GM19452 (cell line): ENCODE results near the gene CHSY3.

Experiments
- ATAC-seq: cut with Tn5 transposase; IDR thresholded peaks from one replicate; pipeline ENCODE4 v1.9.1; 2021; ENCODE audit not compliant: unreplicated experiment

The CHSY3 gene

DNA sequence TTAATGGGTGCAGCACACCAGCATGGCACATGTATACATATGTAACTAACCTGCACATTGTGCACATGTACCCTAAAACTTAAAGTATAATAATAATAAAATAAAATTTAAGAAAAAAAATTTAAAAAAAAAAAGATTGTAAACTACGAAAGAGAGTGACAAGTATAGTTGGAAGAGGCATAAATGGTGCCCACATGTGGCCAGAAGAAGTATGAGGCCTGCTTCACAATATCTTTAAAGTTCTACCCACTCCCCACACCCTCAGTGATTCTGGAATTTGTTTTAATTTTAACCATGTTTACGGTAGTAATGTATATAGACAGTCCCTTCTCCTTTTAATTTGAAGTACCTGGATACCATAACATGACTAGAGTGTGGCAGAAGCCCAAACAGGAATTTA is 172.7 kb downstream of the CHSY3 start:
- no peak for ATAC-seq

DNA sequence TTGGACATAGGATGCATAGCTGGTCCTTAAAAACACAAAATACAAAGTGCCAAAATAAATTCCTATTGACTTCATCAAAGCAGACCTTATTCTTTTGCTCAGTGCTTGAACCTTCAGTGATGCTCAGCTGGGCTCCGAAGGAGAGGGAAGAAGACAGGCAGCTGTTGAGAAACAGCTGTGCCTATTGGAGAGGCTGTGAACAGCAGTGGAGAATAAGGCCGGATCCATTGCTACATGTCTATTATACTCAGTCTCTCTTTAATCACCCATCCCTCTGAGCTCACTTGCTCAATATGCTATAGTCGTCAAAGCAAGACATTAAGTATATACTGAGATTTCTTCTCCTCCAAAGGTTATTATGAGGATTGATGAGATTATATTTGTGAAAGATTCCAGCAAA is 174.4 kb downstream of the CHSY3 start:
- no peak for ATAC-seq

DNA sequence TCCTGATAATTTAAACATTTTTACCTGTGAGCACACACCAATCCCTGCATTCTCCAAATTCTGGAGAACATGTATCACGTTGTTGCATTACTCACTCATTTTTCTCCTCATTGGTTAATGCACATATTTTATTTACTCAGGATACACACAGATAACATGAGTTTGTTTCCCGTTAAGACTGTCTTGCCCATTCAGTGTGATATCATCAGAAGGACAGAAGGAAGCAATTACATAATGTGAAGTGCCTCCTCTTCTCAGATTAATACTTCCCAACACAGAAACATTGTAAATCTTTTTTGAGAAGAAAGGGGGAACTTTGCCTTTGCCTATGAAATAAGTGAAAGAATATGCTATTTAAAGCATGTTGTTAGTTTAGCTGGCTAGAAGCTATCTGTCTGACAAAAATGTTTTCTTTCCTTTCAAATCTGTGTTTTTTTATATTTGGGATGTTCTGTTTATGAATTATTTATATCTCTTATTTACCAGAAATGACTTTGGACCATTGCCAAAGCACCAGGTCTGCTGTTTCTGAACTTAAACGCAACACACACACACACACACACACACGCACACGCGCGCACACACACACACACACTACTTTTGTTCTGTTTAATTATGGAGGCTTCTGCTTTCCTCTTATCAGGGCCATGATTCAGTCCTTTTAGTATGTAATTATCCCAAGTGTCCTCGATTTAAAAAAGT is 186.5 kb downstream of the CHSY3 start:
- no peak for ATAC-seq

DNA sequence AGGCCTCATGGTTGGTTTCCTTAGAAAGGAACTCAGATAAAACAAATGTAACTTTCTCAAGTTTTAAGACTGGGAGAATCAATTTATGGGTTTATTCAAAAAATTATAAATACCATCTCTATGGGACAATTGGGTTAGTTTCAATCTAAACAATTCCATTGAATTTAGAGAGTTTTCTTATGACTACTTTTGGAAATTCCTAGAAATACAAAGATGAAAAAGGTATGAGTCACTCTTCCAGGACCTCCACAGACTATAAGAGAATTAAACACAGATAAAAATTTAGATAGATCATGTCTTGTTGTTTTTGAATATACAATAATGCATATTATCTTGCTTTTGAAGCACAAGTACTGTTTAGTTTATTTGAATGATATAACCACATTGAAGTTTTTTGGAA is 188.7 kb downstream of the CHSY3 start:
- no peak for ATAC-seq

DNA sequence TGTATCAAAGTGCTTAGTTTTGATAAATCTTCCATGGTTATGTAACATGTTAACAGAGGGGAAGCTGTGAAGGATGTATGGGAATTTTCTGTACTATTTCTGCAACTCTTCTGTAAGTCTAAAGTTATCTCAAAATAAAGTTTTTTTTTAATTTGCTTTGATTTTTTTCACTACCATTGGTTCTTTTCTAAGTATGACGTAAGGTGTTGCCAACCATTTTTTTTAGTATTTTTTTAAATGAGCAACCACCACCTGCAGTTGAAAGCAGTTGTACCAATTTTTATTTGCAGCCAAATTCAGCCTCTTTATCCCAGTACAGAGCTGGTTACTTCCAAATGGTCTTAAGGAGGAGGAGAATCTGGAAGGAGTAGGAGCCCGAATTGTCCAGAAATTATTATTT is 192.2 kb downstream of the CHSY3 start:
- no peak for ATAC-seq

DNA sequence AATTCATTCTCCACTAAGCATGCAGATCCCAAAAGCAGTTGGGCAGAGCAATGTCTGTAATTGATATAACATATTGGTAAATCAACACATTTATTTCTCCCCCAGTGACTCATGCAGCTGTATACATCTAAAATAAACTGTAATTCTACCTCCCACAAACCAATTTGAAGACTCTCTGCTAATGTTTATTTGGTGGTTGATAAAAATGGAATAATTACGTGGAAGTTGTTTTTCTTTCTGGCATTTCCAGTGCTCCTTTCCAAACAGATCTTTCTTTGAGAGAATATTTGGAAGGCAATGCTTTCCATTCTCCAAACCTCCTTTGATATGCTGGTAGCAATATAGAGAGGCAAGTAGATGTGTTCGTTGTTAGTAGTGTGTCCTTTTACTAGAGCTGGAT is 194.7 kb downstream of the CHSY3 start:
- ATAC-seq: no peak

DNA sequence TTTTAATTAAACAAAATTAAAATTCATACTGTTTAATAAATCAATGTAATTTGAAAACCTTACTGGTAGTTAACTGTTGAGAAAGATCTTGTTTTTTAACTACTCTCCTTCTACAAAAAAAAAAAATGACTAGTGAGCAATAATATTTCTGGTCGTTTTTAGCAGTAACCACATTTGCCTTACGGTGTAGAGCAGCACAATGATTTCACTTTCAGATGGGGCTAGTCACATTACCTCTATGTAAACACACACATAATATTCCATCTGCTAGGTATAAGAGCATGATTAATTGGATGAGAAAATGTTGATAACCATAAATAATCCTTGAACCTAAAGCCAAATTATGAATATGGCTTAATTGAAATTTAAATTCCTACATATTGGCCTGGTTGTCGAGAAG is 198.1 kb downstream of the CHSY3 start:
- ATAC-seq: peak; percentile 82

DNA sequence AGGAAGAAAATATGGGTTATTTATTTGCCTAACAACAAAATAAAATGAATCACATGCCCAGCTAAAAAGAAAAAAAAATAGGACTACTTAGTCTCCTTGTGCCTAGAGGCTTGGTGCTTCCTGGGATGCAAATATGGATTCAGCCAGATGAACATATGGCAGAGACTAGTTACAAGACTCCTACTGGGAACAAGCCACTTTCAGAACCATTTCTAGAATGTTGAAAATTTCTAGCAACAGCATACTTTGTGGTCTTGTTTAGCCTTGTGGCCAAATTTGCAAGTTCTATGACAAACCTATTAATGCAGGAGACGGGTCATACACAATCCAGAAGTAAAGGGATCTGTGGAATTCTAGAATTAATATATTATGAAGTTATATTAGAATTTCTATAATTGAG is 198.7 kb downstream of the CHSY3 start:
- no peak for ATAC-seq

DNA sequence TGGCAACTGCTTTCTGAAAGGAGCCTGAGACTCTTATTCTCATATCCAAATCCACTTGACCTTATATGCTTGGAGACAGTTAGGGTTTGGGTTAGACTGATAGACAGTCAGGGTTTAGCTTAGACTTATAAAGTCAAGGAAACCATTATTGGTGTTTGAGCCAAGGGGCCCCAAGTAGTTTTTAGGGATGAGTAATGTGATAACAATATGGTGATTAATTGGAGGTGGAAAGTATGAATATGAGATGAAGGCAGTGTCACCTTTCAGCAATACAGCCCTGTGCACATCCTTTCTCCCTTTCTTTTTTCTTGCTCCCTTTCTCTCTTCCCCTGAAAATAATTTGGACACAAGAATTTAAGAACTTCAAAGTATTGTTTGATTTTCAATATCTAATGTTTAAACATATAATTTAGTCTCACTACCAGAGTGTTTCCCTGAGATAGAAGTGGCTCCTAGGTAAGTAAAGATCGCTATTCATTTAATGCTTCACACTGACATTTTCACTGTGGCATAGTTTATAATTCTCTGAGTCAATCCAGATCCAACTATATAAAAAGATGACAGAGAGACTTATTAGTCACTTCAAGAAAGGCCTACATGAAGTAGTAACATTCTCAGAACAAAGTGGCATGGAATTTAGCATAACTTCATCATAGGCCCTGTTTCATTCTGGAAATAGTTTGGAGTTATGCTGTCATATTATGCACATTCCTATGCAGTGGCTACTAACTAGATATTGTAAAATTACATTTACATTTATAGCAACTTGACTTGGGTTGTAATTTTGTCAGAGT is 200.8 kb downstream of the CHSY3 start:
- ATAC-seq: no peak

DNA sequence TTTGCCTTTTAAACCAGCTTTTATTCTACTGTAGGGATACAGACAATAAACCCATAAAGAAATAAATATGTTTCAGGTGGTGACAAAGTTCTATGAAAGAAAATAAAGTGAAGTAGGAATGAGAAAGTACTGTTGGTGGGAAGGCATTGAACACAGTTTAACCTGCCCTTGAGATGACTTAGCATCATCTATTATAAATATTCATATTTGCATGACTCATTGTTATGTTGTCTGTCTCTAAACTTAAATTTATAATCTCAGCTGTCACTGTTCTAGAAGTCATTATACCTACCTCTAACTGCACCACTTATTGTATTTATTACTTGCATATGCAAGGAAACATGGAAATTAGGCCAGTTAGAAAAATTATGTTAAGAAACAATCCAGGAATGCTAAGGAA is 202.2 kb downstream of the CHSY3 start:
- ATAC-seq: no peak

DNA sequence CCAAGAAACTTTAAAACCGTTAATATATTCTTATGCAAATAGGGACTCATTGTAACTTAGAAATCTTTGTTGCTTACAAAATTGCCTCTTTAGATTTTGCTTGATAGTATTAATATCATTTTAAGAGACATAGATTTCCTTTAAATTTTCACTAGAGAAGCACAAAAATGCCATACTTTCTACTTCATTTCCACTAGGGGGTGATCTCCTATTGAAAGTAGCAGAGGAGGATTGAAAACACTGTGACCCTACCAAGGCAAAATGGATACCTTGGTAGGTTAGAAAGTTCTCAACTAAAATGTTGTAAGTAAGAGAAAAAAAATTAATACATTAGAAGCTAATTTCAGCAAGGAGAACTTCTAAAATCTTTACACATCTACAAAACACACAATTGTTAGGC is 204.9 kb downstream of the CHSY3 start:
- ATAC-seq: peak; percentile 39

DNA sequence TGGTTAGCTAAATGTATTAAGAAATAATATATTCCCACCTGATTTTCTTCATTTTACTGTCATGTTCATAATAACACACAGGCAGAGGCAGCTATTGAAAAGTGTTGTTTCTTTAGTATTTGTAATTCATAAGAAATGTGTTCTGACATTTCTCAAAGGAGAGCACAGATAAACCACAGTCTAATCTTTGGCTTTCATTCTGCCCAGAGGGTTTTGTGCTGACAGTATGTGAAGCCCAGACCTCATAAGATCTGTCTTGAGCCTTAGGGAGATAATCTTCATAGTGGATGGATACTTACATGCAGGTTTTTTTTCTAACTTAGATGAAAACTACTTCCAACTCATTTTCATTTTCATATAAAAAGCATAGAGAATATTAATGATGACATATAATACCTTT is 206.1 kb downstream of the CHSY3 start:
- no peak for ATAC-seq

DNA sequence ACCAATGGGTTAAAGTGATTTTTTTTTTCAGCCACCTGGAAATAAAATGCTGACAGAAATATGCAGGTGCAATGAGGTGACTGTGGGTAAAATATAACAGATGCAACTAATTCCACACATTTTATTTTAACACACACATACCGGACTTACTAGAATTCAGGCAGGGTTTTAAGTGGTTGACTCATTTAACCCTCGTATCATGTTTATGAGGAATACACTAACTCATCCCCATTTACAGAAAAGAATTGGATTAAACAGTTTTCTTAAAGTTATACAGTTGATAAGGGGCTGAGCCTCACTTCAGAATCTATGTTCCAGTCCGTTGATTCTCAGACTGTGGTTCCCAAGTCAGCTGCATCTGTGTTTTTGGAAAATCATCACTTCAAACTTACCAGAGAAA is 207.5 kb downstream of the CHSY3 start:
- peak; percentile 16 for ATAC-seq

DNA sequence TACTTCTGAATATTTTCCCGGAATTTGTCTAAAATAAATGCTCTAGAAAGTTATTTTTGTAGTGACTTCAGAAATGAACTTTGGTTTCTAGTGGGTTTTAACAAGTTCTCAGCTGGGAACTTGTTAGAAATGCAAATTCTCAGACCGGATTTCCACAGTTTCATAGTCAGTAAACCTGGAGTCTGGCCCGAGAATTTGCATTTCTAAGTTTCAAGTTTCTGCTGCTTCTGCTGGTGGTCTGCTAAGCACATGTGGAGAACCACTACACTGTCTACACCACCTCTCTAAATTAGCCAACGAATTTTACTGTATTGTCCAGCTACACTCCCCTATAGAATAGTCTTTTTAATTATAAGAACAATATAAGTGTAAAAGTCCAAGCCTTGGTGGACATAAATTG is 208.0 kb downstream of the CHSY3 start:
- peak; percentile 84 for ATAC-seq

DNA sequence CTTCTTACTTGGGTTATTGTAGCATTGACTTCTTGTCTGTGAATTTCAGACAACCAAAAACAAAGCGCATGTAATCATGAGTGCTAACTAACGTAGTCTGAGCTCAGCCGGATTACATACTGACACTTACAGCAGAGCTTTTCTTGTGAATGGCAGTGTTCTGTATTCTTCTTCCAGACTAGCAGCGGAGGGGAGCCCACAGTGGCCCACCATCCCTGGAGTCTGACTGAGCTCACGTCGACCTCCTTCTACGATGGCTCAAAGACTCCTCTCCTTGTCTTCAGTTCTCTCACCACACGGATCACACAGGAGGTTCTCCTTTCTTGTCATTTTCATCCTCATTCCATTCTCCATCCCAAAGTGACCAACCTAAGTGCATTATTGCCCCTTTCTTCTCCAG is 211.4 kb downstream of the CHSY3 start:
- ATAC-seq: no peak

DNA sequence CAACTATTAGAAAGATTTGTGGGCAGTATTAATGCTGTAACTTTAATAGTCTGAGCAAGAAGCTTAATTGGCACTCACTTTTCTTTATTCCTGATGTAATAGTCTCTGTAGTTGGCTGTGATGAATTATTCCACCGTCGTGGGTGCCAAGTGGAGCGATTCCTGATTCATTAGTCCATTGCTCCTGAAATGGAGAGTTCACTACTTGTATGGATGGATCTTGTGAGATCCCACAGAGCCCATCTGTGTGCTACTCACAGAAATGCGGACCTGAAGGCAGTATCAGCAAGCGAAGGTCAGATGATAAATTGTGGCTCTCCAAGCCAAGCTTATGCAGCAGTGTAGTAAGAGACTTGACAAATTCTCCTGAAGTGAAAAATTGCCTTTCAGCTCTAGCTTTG is 212.2 kb downstream of the CHSY3 start:
- ATAC-seq: no peak

DNA sequence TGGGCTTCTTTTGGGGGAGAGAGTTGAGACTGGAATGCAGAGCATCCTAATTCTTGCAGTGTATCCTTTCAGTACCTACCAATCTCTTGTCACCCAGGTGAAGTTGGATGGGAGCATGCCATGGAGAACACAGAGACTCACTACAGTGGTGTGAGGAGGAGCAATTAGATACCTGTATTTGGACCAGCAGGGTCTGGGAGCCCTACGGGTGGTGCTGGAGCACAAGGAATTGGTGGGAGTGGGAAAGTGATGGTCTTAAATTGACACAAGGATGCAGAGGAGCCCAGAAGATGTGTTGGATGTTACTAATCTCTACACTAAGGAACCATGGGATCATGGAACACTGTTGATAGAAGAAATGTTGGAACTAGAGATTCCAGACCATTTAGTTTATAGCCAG is 212.7 kb downstream of the CHSY3 start:
- ATAC-seq: no peak

DNA sequence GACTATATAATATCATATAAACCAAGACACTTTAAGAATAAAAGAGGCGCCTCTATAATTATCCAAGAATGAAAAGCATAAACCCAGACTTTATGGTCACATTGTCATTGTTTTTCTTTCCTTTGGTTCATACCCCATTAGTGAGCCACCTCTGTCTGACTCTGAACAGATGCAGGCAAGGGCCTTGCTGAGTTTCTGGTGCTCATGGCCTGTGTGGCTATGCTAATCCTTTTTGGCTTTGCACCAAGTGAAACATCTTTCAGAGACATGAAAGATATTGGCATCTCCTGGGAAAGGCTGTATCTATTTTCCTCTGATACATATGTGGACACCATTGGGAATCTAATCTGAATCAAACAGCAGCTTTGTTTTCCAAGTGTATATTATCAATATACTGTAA is 222.5 kb downstream of the CHSY3 start:
- ATAC-seq: no peak

DNA sequence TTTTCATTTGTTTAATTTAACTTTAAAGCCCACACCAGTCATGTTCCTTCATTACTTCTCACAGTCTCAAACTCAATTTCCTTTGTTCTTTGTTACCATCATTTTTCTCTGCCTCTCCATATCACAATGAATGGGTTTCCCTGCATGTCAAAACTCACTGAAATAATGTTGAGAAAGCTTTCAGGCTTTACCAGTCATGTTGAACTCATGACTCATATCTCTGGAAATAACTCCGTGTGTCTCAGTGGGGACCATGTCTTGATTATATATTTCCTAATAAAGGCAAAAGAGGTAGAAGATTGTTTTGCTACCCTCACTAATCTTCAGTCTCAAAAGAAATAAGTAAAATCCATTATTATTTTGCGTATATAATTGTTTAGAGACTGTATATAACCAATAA is 231.2 kb downstream of the CHSY3 start:
- ATAC-seq: no peak

DNA sequence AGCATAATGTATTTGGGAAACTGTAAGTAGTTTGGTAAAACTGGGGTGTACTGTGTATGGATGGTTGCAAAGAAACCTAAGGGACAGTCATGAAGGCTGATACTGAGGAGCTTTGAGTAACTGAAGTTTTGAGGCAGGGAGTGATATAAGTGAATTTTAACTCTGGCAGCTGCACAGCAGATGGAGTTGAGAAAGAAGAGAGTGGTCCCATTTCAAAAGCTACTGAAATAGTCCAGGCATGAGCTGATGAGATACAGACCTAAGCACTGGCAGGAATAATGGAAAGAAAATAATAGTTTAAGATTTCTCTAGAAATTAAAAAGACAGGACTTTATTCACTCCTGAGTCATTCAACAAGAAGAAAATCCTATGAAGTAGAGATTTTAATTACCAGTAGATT is 232.0 kb downstream of the CHSY3 start:
- ATAC-seq: no peak

DNA sequence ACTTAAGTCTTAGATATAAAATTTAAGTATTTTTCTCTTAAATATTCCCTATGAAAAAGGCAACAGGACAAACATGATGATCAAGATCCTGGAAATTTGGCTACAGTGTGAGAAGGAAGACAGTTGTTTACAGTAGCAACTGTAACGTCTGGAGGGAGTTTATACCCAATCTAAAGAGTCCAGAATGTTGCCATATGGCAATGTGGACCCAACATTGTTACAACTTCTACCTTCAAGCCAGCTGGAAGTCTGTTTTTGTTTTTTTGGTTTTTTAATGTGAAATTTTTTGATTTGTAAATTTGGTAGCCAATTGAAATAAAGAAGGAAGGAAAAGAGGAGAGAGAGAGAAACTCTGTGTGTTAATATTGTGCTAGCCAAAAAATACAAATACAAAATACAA is 233.4 kb downstream of the CHSY3 start:
- no peak for ATAC-seq

DNA sequence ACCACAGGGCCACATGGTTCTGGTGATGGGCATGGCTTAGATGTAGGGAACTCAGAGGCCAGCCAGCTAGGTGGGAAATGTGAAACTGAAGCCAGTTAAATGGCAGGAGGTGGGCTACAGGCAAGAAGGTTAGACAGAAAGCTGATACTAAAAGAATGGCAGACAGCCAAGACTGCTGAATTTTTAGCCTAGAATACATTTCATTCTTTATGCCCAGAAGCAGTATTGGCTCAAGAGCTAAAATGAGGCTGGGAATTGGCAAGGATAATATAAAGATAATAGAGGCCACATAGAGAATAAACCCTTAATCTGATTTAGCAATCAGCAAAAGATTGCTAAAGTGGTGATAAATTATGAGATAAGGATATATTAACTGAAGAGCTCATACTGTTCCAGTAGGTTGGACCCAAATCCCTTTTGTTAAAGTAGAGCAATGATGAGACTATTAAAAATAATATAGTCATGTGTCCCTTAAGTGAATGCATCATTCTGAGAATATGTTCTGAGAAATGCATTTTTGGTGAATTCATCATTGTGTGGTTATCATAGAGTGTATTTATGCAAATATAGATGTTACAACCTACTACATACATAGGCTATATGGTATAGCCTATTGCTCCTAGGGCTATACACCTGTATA is 234.3 kb downstream of the CHSY3 start:
- ATAC-seq: no peak
